Activated T-helper 1 cell treated with Interleukin-2 at 50 U/mL for 16 hours (primary cell): ENCODE data around the gene SERPINH1.

Experiments used
- DNase-seq: peaks from one replicate; pipeline ENCODE4 v3.0.0-alpha.2; 2020; ENCODE audit warnings: low read depth

Gene SERPINH1

DNA sequence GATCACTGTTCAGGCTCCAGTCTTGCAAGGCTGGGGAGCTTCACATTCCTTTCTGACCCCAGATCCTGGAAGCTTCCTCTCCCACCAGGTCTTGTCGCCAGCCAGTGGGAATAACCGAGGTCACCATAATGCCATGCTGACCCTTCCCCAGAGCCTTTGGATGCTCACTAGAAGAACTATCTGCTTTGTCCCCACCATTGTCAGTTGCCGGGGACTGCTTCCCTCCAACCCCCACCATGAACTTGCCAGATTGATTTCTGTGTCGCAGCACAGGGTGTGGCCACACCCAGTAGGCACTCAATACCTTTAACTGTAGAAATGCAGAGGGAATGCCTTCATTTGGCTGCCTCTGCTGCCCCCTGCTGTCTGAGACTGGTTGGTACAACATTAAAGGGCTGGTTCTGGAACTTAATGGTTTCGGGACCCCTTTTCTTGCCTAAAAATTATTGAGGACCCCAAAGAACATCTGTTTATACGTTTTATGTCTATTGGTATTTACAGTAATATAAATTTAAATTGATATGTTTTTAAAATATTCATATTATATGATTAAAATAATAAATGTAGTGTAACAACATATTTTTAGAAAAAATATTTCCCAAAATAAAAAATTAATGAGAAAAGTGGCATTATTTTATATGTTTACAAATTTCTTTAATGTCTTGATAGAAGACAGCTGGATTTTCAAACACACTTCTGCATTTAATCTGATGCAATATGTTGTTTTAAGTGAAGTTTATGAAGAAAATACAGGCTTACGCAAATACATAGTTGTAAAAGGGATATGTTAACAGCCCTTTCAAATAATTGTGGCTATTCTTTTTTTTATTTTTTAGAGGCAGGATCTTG is 29.6 kb upstream of the SERPINH1 start:
- DNase-seq = peak; percentile 71

DNA sequence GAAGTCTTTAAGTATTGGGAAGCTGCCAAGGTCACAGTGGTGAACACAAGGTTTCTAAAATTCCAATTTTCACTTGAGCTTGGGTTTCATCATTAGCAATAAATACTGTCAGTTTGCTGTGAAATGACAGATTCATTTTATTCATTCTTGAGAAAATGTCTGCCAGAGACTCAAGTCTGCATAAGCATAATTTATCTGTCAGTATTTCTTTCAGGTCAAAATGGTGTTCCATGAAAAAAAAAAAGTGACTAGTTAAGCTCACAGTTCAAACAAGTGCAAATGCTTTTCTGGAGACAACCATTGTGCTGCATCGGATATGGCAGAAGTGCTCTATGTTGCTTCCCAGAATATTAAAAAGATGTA is 28.2 kb upstream of the SERPINH1 start:
- DNase-seq = no peak

DNA sequence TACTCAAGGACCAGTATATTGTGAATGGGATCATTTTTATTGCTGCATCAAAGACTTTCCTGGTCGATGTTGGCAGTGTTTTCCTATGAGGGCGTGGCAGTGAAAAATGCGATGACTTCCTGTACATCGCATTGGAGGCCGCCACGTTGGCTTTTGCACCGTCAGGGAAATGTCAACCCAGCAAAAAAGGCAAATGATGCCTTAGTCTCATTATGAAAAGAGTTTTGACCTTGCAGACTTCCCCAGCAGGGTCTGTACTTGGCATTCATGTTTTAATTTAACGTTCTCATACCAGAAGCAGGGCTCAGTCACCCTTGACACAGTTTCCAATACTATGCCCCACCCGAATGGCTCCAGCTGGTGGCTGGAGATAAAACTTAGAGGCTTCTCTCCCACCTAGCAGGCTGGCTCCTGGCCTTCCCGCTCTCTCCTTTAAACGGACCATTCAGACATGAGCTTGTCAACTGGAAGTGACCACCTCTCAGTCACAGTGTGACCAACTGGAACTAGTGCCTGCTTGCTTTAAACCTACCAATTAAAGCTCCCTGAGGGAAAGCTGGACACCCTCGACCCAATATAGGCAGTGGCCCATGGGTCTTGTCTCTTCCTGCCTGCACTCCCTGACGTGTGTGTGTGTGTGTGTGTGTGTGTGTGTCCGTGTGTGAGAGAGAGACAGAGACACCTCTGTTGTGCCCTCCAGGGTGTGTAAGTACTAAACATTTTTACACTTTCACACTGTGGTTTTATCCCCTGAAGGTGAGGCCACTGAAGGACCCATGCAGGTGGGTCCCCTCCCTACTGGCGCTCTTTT is 27.6 kb upstream of the SERPINH1 start:
- no peak for DNase-seq

DNA sequence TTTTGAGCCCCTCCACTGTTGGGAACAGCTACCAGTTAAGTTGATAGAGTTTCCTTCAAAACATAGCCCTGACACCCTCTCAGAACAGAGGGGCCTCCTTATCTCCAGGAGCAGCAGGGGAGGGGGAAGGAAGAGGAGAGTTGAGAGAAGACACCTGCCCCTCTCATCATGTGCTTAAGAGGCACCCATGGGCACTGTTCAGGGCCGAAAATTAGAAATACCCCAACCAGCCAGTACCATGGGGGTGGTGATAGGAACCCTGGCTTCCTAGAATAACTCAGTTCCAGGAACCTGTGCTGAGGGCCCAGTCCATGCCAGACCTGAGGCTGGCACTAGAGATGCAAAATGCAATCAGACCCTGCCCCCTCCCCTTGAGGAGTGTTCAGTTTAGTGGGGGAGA is 27.0 kb upstream of the SERPINH1 start:
- no peak for DNase-seq

DNA sequence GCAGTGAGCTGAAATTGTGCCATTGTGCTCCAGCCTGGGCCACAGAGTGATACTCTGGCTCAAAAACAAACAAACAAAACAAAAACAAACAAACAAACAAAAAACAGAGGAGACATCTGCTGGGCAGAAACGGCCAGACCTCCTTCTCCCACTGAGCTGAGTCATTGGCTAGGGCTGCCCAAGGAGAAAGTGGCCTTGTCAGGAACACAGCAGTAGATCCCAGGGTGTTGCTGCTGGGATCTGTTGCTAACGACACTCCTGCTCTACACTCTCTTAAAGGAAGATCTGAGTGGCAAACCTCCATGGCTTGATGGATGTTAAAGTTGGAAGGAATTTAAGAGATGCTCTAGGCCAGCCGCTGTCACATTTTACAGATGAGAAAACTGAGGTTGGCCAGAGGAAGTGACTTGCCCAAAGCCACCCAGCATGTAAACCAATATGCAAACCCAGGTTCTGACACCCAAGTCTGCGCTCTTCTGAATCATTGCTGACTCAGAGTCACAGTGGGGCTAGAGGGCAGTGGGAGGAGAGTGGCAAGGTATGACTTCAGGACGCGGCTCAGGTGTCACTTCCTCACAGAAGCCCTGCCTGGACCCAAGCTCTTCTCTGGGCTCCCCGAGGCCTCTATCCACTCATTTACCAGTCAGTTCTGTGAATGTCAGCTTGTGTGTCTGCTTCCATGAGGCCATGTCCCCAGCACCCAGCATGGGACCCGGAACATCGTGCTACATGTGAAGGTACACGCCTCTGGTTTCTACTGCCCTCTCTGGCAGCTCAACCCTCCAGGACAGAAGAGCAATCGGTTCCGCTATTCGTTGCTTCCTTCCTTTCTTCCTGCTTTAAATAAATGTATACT is 25.0 kb upstream of the SERPINH1 start:
- no peak for DNase-seq

DNA sequence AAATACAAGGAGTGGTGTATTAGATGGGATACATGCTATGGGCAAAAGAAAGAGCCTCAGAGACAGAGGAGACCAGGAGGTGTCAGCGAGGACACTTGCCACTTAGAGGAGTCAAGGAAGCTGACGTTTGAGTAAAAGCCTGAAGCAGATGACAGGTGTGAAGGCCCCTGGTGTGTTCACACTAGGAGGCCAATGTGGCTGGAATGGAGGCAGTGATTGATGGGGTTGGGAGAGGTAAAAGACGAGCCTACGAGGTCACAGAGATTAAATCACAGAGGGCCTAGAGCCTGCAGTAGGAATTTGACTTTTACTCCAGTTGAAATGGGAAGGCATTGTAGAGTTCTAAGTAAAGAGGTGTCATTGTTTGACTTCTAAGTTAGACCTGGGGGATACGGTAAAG is 24.3 kb upstream of the SERPINH1 start:
- no peak for DNase-seq

DNA sequence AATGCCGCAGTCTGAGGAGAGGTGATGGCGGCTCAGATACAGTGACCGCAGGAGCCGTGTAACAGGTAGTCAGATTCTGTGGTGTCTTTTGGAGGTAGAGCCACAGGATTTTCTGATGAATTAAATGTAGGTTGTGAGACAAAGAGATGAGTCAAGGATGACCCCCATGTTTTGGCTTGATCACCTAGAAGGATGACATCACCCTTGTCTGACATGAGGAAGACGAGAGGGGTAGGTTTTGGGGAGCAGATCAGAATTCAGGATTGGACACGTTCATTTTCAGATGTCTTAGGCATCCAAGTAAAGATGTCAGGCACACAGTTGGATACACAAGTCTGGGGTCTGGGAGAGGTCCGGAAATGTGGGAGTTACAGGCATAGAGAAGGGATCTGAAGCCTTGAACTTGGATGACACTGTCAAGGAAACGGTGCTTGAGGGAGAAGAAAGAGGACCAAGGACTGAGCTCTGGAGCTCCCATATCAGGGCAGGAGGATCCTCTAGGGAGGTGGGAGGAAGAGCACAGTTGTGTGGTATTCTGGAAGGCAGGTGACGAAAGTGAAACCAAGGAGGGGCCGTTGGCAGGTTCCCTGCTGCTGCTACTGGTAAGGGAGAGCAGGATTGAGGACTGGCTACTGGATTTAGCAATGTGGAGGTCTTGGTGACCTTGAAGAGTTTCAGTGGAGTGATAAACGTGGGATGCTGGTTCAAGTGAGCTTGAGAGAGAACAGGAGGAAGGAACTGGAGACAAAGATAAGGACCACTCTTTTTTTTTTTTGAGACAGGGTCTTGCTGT is 23.7 kb upstream of the SERPINH1 start:
- no peak for DNase-seq

DNA sequence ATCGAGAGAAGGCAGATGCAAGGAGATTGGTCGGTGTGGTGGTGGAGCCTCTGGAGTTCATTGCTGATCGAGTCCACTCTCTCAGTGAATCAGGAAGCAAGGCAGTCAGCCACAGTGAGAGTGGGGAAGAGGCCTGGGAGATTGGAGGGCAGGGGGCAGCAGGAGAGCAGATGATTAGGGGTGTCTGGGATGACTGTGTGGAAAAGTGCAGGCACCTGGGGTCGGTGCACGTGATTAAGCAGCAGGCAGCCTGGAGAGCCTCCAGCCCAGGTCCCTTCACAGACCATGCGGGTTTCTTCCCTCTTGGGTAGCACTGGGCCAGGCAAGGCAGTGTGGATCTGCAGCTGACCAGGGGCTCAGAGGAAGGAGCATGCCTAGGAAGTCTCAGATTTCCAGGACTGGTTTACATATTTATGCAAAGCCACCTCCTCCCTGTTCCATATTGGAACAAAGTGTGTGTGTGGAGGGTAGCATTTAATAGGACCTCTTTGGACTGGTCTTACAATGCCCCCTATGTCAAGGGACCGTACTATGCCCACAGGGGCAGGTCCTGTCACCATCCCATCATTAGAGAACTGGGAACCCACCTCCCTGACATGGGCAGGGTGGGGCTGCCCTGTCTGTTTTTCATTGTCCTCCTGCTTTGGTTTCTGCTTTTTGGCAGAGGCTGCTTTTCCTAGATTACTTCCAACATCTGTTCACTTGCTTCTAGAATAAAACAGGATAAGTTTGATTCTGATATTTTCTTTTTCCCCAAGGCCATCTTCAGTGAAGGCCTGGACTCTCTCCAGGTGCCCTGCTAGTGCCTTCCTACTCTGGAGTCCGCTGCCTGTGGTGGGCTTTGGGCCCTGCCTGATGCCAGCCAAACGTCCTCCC is 22.4 kb upstream of the SERPINH1 start:
- no peak for DNase-seq

DNA sequence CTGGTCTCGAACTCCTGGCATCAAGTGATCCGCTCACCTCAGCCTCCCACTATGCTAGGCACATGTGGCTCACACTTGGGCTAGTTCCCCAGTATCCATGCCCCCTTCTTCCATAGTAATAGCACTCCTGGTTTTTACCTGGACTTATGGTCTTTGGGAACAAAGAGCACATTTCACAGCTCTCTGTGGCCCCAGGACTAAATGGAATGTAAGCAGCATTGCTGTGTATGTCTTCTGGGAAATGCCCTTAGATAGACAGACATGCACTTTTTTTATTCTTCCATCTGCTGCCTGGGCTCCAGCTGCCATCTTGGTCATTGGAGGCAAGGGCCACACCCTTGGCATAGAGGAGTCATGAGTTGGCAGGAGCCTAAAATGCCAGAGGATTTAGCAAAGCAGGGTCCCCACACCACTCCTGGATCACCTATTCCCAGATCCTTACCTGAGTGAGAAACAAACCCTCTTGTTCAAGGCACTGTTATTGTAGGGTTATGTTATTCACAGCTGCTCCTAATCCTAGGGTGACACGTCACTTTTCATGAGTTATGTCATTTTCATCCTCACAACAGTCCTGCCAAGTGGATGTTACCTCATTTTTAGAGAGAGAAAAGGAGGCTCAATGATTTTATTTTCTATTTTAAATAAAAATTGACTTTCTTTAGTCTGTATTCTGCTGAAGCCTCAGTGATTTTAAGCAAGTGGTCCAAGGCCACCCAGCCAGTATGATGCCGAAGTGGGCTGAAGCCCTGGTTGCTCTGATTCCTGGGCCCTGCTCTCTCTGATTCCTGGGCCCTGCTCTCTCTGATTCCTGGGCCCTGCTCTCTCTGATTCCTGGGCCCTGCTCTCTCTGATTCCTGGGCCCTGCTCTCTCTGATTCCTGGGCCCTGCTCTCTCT is 20.6 kb upstream of the SERPINH1 start:
- DNase-seq = no peak

DNA sequence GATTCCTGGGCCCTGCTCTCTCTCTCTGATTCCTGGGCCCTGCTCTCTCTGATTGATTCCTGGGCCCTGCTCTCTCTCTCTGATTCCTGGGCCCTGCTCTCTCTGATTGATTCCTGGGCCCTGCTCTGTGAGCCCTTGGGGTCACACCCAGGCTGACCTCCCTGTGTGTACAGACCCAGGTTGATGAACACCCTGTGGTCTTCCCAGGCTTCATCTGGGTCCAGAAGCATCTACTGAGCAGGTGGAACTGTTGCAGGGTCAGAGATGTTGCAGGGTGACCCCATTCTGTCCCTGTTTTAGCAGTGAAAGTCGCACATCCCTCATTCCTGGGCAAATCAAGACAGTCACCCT is 20.0 kb upstream of the SERPINH1 start:
- DNase-seq = no peak

DNA sequence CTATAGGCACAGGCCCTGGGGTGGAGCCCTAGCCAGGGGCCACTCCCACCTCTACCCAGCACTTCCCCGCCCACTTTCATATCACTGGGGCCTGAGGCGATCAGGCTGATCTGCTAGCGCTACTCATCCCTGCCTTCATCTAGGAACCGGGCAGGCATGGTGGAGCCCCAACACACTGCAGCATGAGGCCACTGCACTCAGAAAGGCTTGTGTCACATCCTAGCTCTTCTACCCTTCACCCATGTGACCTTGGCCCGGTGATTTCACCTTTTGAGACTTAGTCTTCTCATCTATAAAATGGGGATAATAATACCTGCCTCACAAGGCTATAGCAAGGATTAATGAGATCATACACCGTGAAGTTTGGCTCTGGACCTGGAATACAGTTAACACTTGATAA is 18.2 kb upstream of the SERPINH1 start:
- DNase-seq = no peak

DNA sequence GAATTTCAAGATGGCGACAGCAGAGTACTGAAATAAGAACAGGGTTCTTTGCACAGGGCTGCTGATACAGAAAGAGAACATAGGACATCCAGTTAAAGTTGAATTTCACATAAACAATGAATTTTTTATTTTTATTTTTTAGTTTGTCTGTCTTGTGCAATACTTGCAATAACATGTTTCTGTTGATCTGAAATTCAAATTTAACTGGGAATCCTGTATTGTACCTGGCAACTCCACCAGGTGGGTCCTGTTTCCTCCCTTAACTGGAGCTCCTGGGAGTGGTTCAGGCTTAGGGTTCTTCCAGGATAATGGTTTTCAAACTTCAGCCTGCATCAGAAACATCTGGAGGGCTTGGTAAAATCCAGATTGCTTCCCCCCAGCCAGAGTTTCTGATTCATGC is 14.9 kb upstream of the SERPINH1 start:
- no peak for DNase-seq

DNA sequence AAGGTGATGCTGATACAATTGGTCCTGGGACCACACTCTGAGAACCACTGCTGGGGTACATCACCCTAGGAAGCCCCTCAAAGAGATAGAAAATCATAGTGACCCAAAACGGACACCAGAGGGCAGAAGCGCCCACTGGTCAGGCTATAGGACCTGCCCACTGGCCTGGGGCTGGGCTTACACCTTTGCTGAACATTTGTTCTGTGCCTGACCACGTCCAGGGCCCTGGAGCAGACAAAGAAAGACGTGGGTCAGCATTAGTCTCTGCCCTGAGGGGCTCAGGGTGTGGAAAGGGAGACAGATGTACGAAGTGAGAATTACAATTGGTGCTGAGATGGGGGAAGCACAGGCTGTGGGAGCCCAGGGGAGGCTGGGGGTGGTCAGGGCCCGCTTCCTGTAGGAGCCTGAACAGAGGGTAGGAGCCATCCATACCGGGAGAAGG is 14.4 kb upstream of the SERPINH1 start:
- no peak for DNase-seq

DNA sequence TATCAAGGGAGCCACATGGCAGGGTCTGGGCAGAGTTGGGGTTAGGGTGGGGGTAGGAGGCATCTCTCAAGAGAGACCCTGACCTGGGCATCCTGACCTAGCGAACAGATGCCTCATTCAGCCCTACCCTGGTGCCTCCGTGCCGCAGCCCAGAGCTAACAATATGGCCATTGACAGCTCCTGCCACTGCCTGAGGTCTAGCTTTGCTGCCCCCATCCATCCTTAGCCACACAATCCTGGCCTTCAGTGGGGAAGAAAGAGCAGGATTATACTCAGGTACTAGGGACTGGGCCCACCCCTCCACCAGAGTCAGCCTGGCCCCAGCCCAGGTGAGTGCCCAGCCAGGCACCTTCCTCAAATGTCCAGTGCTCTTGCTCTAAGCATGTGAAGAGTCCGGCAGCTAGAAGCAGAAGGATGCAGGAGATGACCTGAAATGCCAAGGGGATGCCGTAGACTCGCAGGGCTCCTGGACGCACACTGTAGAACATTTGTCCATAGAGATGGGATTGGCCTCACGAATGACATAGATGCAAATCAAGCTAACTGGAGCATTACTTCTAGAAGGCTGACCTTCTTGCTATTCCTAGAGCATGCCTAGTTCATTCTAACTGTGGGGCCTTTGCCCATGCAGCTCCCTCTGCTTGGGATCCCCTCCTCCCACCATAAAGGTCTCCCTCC is 13.3 kb upstream of the SERPINH1 start:
- DNase-seq = no peak

DNA sequence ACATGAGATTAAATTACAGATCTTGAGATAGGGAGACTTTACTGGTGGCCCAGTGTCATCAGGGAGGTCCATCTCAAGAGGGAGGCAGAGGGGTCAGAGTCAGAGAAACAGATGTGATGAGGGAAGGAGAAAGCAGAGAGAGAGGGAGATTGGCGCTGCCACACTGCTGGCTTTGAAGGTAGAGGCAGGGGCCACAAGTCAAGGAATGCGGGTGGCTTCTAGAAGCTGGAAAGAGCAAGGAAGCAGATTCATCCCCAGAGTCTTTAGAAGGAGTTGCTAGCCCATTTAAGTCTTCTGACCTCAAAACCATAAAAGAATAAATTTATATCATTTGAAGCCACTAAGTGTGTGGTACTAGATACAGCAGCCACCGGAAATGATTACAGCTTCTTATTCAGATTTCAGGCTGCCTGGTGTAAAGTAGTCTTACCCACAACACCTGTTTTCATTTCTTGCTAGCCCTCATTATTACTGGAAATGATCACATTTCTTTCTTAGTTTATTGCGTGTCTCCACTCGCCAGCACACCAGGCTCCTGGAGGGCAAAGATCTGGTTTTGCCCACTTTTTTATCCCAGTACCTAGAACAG is 12.6 kb upstream of the SERPINH1 start:
- DNase-seq = no peak

DNA sequence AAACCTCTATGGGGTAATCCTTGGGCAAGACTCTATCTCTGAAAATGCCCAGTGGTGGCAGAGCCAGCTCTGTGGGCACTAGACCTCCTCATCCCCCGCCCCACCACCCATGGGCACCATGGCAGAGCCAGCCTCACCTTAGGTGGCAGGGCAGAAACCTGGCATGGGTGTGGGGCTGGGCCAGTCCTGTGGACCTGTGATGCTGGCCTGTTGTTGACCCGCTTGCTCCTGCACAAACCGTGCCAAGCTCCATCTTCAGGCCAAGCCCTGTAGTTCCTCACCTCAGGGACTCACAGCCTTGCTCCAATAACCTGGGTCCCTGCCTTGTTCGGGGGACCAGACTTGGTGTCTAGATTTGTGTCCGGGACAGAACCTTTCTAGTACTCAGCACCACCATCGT is 8.9 kb upstream of the SERPINH1 start:
- no peak for DNase-seq

DNA sequence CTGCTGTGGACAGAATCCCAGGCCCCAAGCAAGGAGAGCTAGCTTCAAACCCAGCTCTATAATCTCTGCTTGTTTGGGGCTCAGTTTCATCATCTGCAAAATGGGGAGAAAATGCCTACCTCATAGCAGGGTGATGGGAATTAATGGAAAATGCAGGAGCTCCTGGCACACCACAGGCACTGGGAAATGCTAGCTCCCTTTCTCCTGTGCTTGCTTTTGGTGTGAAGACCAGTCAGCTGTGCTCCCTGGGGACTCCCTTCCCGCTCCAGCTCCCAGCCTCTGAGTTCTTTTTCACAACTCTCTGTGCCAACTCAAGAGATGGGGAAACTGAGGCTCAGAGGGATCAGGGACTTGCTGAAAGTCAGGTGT is 8.2 kb upstream of the SERPINH1 start:
- DNase-seq = no peak

DNA sequence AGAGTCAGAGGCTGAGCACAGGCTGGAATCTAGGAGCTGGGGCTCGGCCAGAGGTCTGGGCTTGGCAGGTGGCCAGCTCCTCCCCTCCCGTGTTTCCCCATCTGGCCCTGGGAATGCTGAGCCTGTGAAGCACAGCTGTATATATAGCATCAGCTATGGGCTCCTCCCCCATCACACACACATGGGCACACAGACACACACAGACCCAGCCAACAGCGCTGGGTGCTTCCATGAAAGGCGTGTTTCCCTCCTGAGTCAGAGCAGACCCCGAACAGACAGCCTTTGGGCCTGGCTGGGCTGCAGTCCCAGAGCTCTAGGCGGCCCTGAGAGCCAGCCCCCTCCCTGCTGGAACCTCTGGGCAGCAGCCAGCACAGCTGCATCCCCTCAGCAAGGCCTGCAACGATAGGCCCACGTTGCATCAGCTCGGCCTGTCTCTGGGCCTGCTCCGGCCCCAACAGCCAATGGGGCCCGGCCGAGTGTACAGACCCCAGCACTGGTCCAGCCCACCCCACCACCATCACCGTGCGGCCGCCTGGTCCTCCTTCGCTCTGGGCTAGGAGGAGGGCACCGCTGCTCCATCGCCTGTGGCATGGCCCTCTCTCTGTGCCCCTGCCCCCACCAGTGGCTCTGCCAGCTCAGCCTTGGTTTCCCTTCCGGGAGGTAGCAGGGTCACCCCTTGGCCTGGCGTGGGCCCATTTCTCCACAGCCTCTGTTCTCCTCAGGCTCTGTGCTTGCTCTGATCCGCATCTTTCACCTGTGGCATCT is 7.6 kb upstream of the SERPINH1 start:
- DNase-seq = no peak
